WTC11 (cell line): ENCODE results near the gene HACD1. TPM values are rescaled to one million over a fixed set of nuclear protein-coding genes. Genes with fewer than 3 reads are reported as not detected.

ENCODE experiments used
- ATAC-seq: fragments of 200-7000 bp; cut with Tn5 transposase; 2 replicates; pipeline ENCODE4 v1.10.0; 2021; ENCODE audit warnings: mild to moderate bottlenecking, moderate library complexity
- CTCF ChIA-PET: fragments of 300-600 bp; sonication (Branson Sonifier 250); formaldehyde crosslinking; loops from one replicate; lab custom pipeline; 2021; ENCODE audit warnings: antibody characterized with exemption; lab: Charles Lee
- POLR2A ChIA-PET: fragments of 350-600 bp; sonication (Branson Sonifier 250); formaldehyde crosslinking; loops from one replicate; lab custom pipeline; 2021; ENCODE audit warnings: antibody characterized with exemption; lab: Charles Lee
- DNase-seq: peaks from one replicate; pipeline ENCODE4 v3.0.0; 2021; ENCODE audit warnings: low spot score
- H3K27ac Mint-ChIP-seq: 2 replicates; pipeline ENCODE4 v1.8.0; 2021; ENCODE audit warnings: mixed read lengths
- H3K27me3 Mint-ChIP-seq: 2 replicates; pipeline ENCODE4 v1.8.0; 2021; ENCODE audit warnings: low read depth, mild to moderate bottlenecking, moderate library complexity, mixed read lengths
- H3K36me3 Mint-ChIP-seq: 2 replicates; pipeline ENCODE4 v1.8.0; 2021; ENCODE audit warnings: mixed read lengths
- H3K4me1 Mint-ChIP-seq: 2 replicates; pipeline ENCODE4 v1.8.0; 2022; ENCODE audit warnings: mixed read lengths
- H3K4me3 Mint-ChIP-seq: 2 replicates; pipeline ENCODE4 v1.8.0; 2021; ENCODE audit warnings: mild to moderate bottlenecking, moderate library complexity, mixed read lengths
- H3K9me3 Mint-ChIP-seq: 2 replicates; pipeline ENCODE4 v1.8.0; 2021; ENCODE audit warnings: mixed read lengths
- CREB1 ChIP-seq: sonication (generic); formaldehyde crosslinking; IDR thresholded peaks from 2 replicates; pipeline ENCODE4 v1.8.0; 2023; ENCODE audit warnings: mild to moderate bottlenecking, missing genetic modification reagents
- ELF4 ChIP-seq: sonication (generic); formaldehyde crosslinking; IDR thresholded peaks from 2 replicates; pipeline ENCODE4 v1.8.1; 2022; ENCODE audit warnings: low read depth, mild to moderate bottlenecking, moderate library complexity, missing genetic modification reagents
- FOXK1 ChIP-seq: sonication (generic); formaldehyde crosslinking; IDR thresholded peaks from 2 replicates; pipeline ENCODE4 v1.8.0; 2022; ENCODE audit warnings: mild to moderate bottlenecking, moderate library complexity, missing genetic modification reagents
- GABPB1 ChIP-seq: sonication (generic); formaldehyde crosslinking; IDR thresholded peaks from 2 replicates; pipeline ENCODE4 v1.8.1; 2023; ENCODE audit warnings: mild to moderate bottlenecking, missing genetic modification reagents
- NFATC4 ChIP-seq: fragments of 250-450 bp; sonication (Bioruptor Pico); IDR thresholded peaks from 2 replicates; pipeline ENCODE4 v1.9.0; 2021; ENCODE audit warnings: mild to moderate bottlenecking
- NR2C2 ChIP-seq: sonication (generic); formaldehyde crosslinking; IDR thresholded peaks from 2 replicates; pipeline ENCODE4 v1.8.0; 2022; ENCODE audit warnings: mild to moderate bottlenecking, missing genetic modification reagents
- NR3C1 ChIP-seq: sonication (generic); formaldehyde crosslinking; conservative IDR thresholded peaks from 2 replicates; pipeline ENCODE4 v1.8.1; 2023; ENCODE audit warnings: low read depth, mild to moderate bottlenecking, missing genetic modification reagents
- PRRX2 ChIP-seq: fragments of 250-450 bp; sonication (Bioruptor Pico); IDR thresholded peaks from 2 replicates; pipeline ENCODE4 v1.8.0; 2021; ENCODE audit warnings: mild to moderate bottlenecking
- TCF7 ChIP-seq: sonication (generic); formaldehyde crosslinking; IDR thresholded peaks from 2 replicates; pipeline ENCODE4 v1.8.0; 2022; ENCODE audit warnings: mild to moderate bottlenecking, low read depth, missing genetic modification reagents, moderate library complexity
- TEAD4 ChIP-seq: sonication (generic); formaldehyde crosslinking; IDR thresholded peaks from 2 replicates; pipeline ENCODE4 v1.8.0; 2022; ENCODE audit warnings: mild to moderate bottlenecking, missing genetic modification reagents
- TP53 ChIP-seq: sonication (generic); formaldehyde crosslinking; IDR thresholded peaks from 2 replicates; pipeline ENCODE4 v1.8.1; 2023; ENCODE audit warnings: mild to moderate bottlenecking, missing genetic modification reagents
- ZNF121 ChIP-seq: sonication (generic); formaldehyde crosslinking; IDR thresholded peaks from 2 replicates; pipeline ENCODE4 v1.8.0; 2023; ENCODE audit warnings: missing genetic modification reagents
- ZNF416 ChIP-seq: fragments of 250-450 bp; sonication (Bioruptor Pico); IDR thresholded peaks from 2 replicates; pipeline ENCODE4 v1.9.0; 2021; ENCODE audit warnings: mild to moderate bottlenecking, inconsistent platforms
- total RNA-seq: library from RNA; stranded (reverse); gene quantifications from 3 replicates; pipeline ENCODE4 v1.2.3, GENCODE V29; 2021
- TF ChIP-seq, protein P1 (sequence below): sonication (generic); formaldehyde crosslinking; IDR thresholded peaks from 2 replicates; pipeline ENCODE4 v1.8.1; 2023; ENCODE audit warnings: mild to moderate bottlenecking, missing genetic modification reagents, borderline replicate concordance
- TF ChIP-seq, protein P2 (sequence below): fragments of 250-450 bp; sonication (Bioruptor Pico); IDR thresholded peaks from 2 replicates; pipeline ENCODE4 v1.9.0; 2021; ENCODE audit warnings: moderate library complexity, mild to moderate bottlenecking, inconsistent platforms, borderline replicate concordance
- TF ChIP-seq, protein P3 (sequence below): sonication (generic); formaldehyde crosslinking; IDR thresholded peaks from 2 replicates; pipeline ENCODE4 v1.8.1; 2023; ENCODE audit warnings: mild to moderate bottlenecking, moderate library complexity, missing genetic modification reagents
- TF ChIP-seq, protein P4 (sequence below): sonication (generic); formaldehyde crosslinking; IDR thresholded peaks from 2 replicates; pipeline ENCODE4 v1.8.1; 2023; ENCODE audit warnings: mild to moderate bottlenecking, missing genetic modification reagents
- TF ChIP-seq, protein P5 (sequence below): sonication (generic); formaldehyde crosslinking; IDR thresholded peaks from 2 replicates; pipeline ENCODE4 v1.8.0; 2022; ENCODE audit warnings: missing genetic modification reagents
- TF ChIP-seq, protein P6 (sequence below): sonication (generic); formaldehyde crosslinking; IDR thresholded peaks from 2 replicates; pipeline ENCODE4 v1.8.0; 2022; ENCODE audit warnings: mild to moderate bottlenecking, missing genetic modification reagents
- TF ChIP-seq, protein P7 (sequence below): sonication (generic); formaldehyde crosslinking; IDR thresholded peaks from 2 replicates; pipeline ENCODE4 v1.8.1; 2022; ENCODE audit warnings: low read depth, mild to moderate bottlenecking, moderate library complexity, missing genetic modification reagents, borderline replicate concordance

The HACD1 gene
- total RNA-seq, 1 experiment from 2014 or later: 18.6 TPM

DNA sequence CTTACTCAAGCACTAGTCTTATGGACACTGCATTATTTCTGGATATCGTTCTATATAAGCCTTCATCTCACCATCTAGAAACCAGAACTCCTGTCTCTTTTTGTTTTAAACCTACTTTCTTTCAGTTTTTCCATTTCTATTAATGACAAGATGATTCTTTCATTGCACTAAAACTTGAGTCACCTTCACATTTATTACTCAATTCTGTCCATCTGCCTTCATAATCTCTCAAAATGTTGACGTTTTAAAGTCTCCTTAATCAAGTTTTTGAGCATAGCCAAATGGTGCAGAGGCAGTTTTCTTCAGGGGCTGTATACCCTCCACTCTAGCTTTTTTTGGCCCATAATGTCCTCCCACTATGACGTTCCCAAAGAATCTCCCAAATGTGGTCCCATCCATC, 44.3 kb upstream of the HACD1 start (continued):
- TF ChIP-seq, protein P1, sequence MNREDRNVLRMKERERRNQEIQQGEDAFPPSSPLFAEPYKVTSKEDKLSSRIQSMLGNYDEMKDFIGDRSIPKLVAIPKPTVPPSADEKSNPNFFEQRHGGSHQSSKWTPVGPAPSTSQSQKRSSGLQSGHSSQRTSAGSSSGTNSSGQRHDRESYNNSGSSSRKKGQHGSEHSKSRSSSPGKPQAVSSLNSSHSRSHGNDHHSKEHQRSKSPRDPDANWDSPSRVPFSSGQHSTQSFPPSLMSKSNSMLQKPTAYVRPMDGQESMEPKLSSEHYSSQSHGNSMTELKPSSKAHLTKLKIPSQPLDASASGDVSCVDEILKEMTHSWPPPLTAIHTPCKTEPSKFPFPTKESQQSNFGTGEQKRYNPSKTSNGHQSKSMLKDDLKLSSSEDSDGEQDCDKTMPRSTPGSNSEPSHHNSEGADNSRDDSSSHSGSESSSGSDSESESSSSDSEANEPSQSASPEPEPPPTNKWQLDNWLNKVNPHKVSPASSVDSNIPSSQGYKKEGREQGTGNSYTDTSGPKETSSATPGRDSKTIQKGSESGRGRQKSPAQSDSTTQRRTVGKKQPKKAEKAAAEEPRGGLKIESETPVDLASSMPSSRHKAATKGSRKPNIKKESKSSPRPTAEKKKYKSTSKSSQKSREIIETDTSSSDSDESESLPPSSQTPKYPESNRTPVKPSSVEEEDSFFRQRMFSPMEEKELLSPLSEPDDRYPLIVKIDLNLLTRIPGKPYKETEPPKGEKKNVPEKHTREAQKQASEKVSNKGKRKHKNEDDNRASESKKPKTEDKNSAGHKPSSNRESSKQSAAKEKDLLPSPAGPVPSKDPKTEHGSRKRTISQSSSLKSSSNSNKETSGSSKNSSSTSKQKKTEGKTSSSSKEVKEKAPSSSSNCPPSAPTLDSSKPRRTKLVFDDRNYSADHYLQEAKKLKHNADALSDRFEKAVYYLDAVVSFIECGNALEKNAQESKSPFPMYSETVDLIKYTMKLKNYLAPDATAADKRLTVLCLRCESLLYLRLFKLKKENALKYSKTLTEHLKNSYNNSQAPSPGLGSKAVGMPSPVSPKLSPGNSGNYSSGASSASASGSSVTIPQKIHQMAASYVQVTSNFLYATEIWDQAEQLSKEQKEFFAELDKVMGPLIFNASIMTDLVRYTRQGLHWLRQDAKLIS (CRISPR knock-in tag): no peak

DNA sequence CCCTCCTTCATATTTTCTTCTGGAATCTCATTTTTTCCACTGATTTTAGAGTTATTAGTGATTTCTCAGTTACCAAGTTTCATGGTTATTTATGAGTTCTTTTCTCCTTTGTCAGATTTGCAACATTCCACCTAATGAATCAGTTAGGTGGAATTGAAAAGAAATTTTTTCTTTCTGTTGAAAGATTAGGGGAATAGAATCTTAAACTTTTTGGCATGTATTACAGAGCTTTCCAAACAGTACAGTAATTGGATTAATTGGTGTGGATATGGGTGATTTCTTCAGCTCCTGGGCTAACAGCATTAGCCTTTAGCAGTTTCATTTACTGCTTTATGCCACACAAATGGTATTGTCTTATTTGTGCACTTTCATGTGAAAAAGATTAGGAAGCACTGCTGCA, 43.7 kb upstream of the HACD1 start:
- H3K9me3 Mint-ChIP-seq: peaks cover 21% of the 10 kb centered on the region
- peaks cover 14% of the 10 kb centered on the region for H3K36me3 Mint-ChIP-seq
- no peaks in the 10 kb centered on the region for H3K27me3 Mint-ChIP-seq
- no peak overlapping the region for H3K4me3 Mint-ChIP-seq
- ChIA-PET POLR2A (no interaction called here), CTCF (no interaction called here)
- ATAC-seq: no peak
- no peak overlapping the region for H3K27ac Mint-ChIP-seq
- no peak for DNase-seq
- H3K4me1 Mint-ChIP-seq: peaks cover 29% of the 10 kb centered on the region
- TF ChIP-seq, protein P2, sequence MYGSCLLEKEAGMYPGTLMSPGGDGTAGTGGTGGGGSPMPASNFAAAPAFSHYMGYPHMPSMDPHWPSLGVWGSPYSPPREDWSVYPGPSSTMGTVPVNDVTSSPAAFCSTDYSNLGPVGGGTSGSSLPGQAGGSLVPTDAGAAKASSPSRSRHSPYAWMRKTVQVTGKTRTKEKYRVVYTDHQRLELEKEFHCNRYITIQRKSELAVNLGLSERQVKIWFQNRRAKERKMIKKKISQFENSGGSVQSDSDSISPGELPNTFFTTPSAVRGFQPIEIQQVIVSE (CRISPR knock-in tag): no peak
- TF ChIP-seq ELF4 (no peak), FOXK1 (CRISPR knock-in tag) (no peak), ZNF121 (CRISPR knock-in tag) (no peak), CREB1 (CRISPR knock-in tag) (no peak), TP53 (CRISPR knock-in tag) (no peak), NR3C1 (CRISPR knock-in tag) (no peak), ZNF416 (CRISPR knock-in tag) (no peak), PRRX2 (CRISPR knock-in tag) (no peak), GABPB1 (CRISPR knock-in tag) (no peak), TEAD4 (no peak), NFATC4 (CRISPR knock-in tag) (no peak), TCF7 (no peak), NR2C2 (no peak)
- TF ChIP-seq, protein P3, sequence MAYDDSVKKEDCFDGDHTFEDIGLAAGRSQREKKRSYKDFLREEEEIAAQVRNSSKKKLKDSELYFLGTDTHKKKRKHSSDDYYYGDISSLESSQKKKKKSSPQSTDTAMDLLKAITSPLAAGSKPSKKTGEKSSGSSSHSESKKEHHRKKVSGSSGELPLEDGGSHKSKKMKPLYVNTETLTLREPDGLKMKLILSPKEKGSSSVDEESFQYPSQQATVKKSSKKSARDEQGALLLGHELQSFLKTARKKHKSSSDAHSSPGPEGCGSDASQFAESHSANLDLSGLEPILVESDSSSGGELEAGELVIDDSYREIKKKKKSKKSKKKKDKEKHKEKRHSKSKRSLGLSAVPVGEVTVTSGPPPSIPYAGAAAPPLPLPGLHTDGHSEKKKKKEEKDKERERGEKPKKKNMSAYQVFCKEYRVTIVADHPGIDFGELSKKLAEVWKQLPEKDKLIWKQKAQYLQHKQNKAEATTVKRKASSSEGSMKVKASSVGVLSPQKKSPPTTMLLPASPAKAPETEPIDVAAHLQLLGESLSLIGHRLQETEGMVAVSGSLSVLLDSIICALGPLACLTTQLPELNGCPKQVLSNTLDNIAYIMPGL (CRISPR knock-in tag): no peak
- TF ChIP-seq, protein P4, sequence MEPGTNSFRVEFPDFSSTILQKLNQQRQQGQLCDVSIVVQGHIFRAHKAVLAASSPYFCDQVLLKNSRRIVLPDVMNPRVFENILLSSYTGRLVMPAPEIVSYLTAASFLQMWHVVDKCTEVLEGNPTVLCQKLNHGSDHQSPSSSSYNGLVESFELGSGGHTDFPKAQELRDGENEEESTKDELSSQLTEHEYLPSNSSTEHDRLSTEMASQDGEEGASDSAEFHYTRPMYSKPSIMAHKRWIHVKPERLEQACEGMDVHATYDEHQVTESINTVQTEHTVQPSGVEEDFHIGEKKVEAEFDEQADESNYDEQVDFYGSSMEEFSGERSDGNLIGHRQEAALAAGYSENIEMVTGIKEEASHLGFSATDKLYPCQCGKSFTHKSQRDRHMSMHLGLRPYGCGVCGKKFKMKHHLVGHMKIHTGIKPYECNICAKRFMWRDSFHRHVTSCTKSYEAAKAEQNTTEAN: no peak
- TF ChIP-seq, protein P5, sequence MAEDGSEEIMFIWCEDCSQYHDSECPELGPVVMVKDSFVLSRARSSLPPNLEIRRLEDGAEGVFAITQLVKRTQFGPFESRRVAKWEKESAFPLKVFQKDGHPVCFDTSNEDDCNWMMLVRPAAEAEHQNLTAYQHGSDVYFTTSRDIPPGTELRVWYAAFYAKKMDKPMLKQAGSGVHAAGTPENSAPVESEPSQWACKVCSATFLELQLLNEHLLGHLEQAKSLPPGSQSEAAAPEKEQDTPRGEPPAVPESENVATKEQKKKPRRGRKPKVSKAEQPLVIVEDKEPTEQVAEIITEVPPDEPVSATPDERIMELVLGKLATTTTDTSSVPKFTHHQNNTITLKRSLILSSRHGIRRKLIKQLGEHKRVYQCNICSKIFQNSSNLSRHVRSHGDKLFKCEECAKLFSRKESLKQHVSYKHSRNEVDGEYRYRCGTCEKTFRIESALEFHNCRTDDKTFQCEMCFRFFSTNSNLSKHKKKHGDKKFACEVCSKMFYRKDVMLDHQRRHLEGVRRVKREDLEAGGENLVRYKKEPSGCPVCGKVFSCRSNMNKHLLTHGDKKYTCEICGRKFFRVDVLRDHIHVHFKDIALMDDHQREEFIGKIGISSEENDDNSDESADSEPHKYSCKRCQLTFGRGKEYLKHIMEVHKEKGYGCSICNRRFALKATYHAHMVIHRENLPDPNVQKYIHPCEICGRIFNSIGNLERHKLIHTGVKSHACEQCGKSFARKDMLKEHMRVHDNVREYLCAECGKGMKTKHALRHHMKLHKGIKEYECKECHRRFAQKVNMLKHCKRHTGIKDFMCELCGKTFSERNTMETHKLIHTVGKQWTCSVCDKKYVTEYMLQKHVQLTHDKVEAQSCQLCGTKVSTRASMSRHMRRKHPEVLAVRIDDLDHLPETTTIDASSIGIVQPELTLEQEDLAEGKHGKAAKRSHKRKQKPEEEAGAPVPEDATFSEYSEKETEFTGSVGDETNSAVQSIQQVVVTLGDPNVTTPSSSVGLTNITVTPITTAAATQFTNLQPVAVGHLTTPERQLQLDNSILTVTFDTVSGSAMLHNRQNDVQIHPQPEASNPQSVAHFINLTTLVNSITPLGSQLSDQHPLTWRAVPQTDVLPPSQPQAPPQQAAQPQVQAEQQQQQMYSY: no peak
- TF ChIP-seq, protein P6, sequence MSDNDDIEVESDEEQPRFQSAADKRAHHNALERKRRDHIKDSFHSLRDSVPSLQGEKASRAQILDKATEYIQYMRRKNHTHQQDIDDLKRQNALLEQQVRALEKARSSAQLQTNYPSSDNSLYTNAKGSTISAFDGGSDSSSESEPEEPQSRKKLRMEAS: no peak
- TF ChIP-seq, protein P7, sequence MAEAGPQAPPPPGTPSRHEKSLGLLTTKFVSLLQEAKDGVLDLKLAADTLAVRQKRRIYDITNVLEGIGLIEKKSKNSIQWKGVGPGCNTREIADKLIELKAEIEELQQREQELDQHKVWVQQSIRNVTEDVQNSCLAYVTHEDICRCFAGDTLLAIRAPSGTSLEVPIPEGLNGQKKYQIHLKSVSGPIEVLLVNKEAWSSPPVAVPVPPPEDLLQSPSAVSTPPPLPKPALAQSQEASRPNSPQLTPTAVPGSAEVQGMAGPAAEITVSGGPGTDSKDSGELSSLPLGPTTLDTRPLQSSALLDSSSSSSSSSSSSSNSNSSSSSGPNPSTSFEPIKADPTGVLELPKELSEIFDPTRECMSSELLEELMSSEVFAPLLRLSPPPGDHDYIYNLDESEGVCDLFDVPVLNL (CRISPR knock-in tag): no peak
